GM18511 (cell line): Measurements from ENCODE around the gene AUTS2.
A peak's percentile ranks its signal among the peaks of the same experiment; 100 is the strongest.
"Not testable (repeated sequence)": the region's sequence is repeated elsewhere in the genome, so short reads cannot be mapped to it uniquely, and the experiment has no call there.

Experiments
- ATAC-seq: cut with Tn5 transposase; IDR thresholded peaks from one replicate; pipeline ENCODE4 v1.9.1; 2021; ENCODE audit warnings: mild to moderate bottlenecking, moderate library complexity; ENCODE audit not compliant: unreplicated experiment

AUTS2 gene

GRCh38 chr7:70707823-70708243 is 1109.6 kb downstream of the AUTS2 start:
- no peak for ATAC-seq

- ATAC-seq: peak; percentile 81
Observed at GRCh38 chr7:70710011-70710480, 1111.8 kb downstream of the AUTS2 start.

- no peak for ATAC-seq
Observed at GRCh38 chr7:70710651-70711050, 1112.4 kb downstream of the AUTS2 start.

GRCh38 chr7:70711452-70711851 is 1113.2 kb downstream of the AUTS2 start:
- no peak for ATAC-seq

GRCh38 chr7:70712942-70713341 is 1114.7 kb downstream of the AUTS2 start:
- ATAC-seq: no peak

- ATAC-seq: no peak
Observed at GRCh38 chr7:70714506-70715038, 1116.3 kb downstream of the AUTS2 start.

- no peak for ATAC-seq
Observed at GRCh38 chr7:70717553-70718329, 1119.5 kb downstream of the AUTS2 start.

GRCh38 chr7:70719125-70719524 is 1120.8 kb downstream of the AUTS2 start:
- no peak for ATAC-seq

- no peak for ATAC-seq
Observed at GRCh38 chr7:70720191-70720873, 1122.1 kb downstream of the AUTS2 start.

- no peak for ATAC-seq
Observed at GRCh38 chr7:70721500-70721899, 1123.2 kb downstream of the AUTS2 start.

- no peak for ATAC-seq
Observed at GRCh38 chr7:70723339-70723738, 1125.1 kb downstream of the AUTS2 start.

- no peak for ATAC-seq
Observed at GRCh38 chr7:70725448-70725847, 1127.2 kb downstream of the AUTS2 start.

- ATAC-seq: no peak
Observed at GRCh38 chr7:70726294-70726693, 1128.0 kb downstream of the AUTS2 start.

GRCh38 chr7:70726951-70727378 is 1128.7 kb downstream of the AUTS2 start:
- ATAC-seq: peak; percentile 82

GRCh38 chr7:70727861-70728260 is 1129.6 kb downstream of the AUTS2 start:
- no peak for ATAC-seq

- ATAC-seq: no peak
Observed at GRCh38 chr7:70728872-70729552, 1130.7 kb downstream of the AUTS2 start.

- ATAC-seq: not testable (repeated sequence)
Observed at GRCh38 chr7:70729553-70730157, 1131.4 kb downstream of the AUTS2 start.

- ATAC-seq: no peak
Observed at GRCh38 chr7:70730451-70731110, 1132.3 kb downstream of the AUTS2 start.

GRCh38 chr7:70733090-70733489 is 1134.8 kb downstream of the AUTS2 start:
- ATAC-seq: no peak

- ATAC-seq: no peak
Observed at GRCh38 chr7:70734411-70734810, 1136.1 kb downstream of the AUTS2 start.
